Stimulated activated naive CD8-positive, alpha-beta T cell treated with anti-CD3 and anti-CD28 coated beads, Interleukin-15, amount 100 ng/mL, for 72 hours (primary cell): ENCODE measurements around the gene SGMS1.
A peak's percentile ranks its signal among the peaks of the same experiment; 100 is the strongest.
"Not testable (repeated sequence)": the region's sequence is repeated elsewhere in the genome, so short reads cannot be mapped to it uniquely, and the experiment has no call there.

Source experiments
- ATAC-seq: fragments of 150-1000 bp; cut with Tn5 transposase; 2 replicates; pipeline ENCODE4 v1.10.0; 2021; ENCODE audit warnings: mild to moderate bottlenecking, moderate library complexity
- DNase-seq, 2 donors: peaks; one replicate each; pipeline ENCODE4 v3.0.0; 2021 to 2022
- H3K27ac Mint-ChIP-seq, 2 donors: one replicate each; pipeline ENCODE4 v1.8.0; 2022; ENCODE audit warnings: mild to moderate bottlenecking in 2 of 2, mixed read lengths in 2 of 2, moderate library complexity in 2 of 2
- H3K27me3 Mint-ChIP-seq: one replicate; pipeline ENCODE4 v1.8.0; 2022; ENCODE audit warnings: mixed read lengths
- H3K4me1 Mint-ChIP-seq: one replicate; pipeline ENCODE4 v1.8.0; 2022; ENCODE audit warnings: mild to moderate bottlenecking, mixed read lengths
- H3K4me3 Mint-ChIP-seq, 2 donors: one replicate each; pipeline ENCODE4 v1.8.0; 2022; ENCODE audit warnings: mild to moderate bottlenecking in 2 of 2, mixed read lengths in 2 of 2, moderate library complexity in 1 of 2
- H3K9me3 Mint-ChIP-seq, 2 donors: one replicate each; pipeline ENCODE4 v1.8.0; 2022; ENCODE audit warnings: mixed read lengths in 2 of 2

SGMS1 gene

GRCh38 chr10:50648089-50648934 lies 24.6 kb upstream of the SGMS1 start:
- Mint-ChIP-seq H3K27me3 (no peaks in the 10 kb centered on the region), H3K4me3 (no peak overlapping the region), H3K9me3 (no peaks in the 10 kb centered on the region), H3K27ac (no peak overlapping the region), H3K4me1 (peaks cover 3% of the 10 kb centered on the region)
- ATAC-seq = no peak
- DNase-seq = no peak

GRCh38 chr10:50647350-50647749 lies 23.6 kb upstream of the SGMS1 start:
- DNase-seq, H3K27ac Mint-ChIP-seq, H3K4me3 Mint-ChIP-seq, ATAC-seq, H3K4me1 Mint-ChIP-seq, H3K27me3 Mint-ChIP-seq, H3K9me3 Mint-ChIP-seq: not testable (repeated sequence)

GRCh38 chr10:50645236-50645635 lies 21.5 kb upstream of the SGMS1 start:
- H3K27ac Mint-ChIP-seq = no peak overlapping the region
- no peak overlapping the region for H3K4me3 Mint-ChIP-seq
- H3K9me3 Mint-ChIP-seq = no peaks in the 10 kb centered on the region
- H3K27me3 Mint-ChIP-seq = no peaks in the 10 kb centered on the region
- H3K4me1 Mint-ChIP-seq = peaks cover 5% of the 10 kb centered on the region
- DNase-seq (no peak), ATAC-seq (no peak)

- Mint-ChIP-seq H3K27me3 (no peaks in the 10 kb centered on the region), H3K4me1 (peaks cover 14% of the 10 kb centered on the region), H3K9me3 (no peaks in the 10 kb centered on the region), H3K4me3 (no peak overlapping the region), H3K27ac (no peak overlapping the region)
- DNase-seq (no peak), ATAC-seq (no peak)
These were observed 17.9 kb upstream of the SGMS1 start for GRCh38 chr10:50641626-50642025.

- Mint-ChIP-seq H3K27ac (no peak overlapping the region), H3K9me3 (no peaks in the 10 kb centered on the region), H3K4me3 (no peak overlapping the region), H3K27me3 (no peaks in the 10 kb centered on the region), H3K4me1 (peaks cover 28% of the 10 kb centered on the region)
- no peak for DNase-seq
- ATAC-seq = no peak
These were observed 16.5 kb upstream of the SGMS1 start for GRCh38 chr10:50640238-50640637.

GRCh38 chr10:50636618-50637579 lies 13.1 kb upstream of the SGMS1 start:
- Mint-ChIP-seq H3K9me3 (no peaks in the 10 kb centered on the region), H3K27me3 (no peaks in the 10 kb centered on the region), H3K27ac (peak overlapping the region in 1 of 2 donors; percentile 15), H3K4me3 (peak overlapping the region; percentile 70 to 71), H3K4me1 (peaks cover 25% of the 10 kb centered on the region)
- peak; percentile 97 for ATAC-seq
- DNase-seq = peak in 1 of 2 donors; percentile 40

GRCh38 chr10:50635286-50635685 lies 11.5 kb upstream of the SGMS1 start:
- Mint-ChIP-seq H3K4me3 (no peak overlapping the region), H3K27ac (no peak overlapping the region), H3K4me1 (peaks cover 25% of the 10 kb centered on the region), H3K27me3 (no peaks in the 10 kb centered on the region), H3K9me3 (no peaks in the 10 kb centered on the region)
- DNase-seq = no peak
- ATAC-seq = no peak

- H3K9me3 Mint-ChIP-seq = no peaks in the 10 kb centered on the region
- H3K27ac Mint-ChIP-seq = no peak overlapping the region
- no peak for ATAC-seq
- DNase-seq = no peak
- H3K4me1 Mint-ChIP-seq = peaks cover 31% of the 10 kb centered on the region
- no peak overlapping the region for H3K4me3 Mint-ChIP-seq
- no peaks in the 10 kb centered on the region for H3K27me3 Mint-ChIP-seq
These were observed 10.7 kb upstream of the SGMS1 start for GRCh38 chr10:50634479-50634878.

GRCh38 chr10:50631052-50631451 lies 7.3 kb upstream of the SGMS1 start:
- H3K4me3 Mint-ChIP-seq = no peak overlapping the region
- no peaks in the 10 kb centered on the region for H3K27me3 Mint-ChIP-seq
- ATAC-seq = no peak
- no peak for DNase-seq
- no peaks in the 10 kb centered on the region for H3K9me3 Mint-ChIP-seq
- no peak overlapping the region for H3K27ac Mint-ChIP-seq
- peaks cover 22% of the 10 kb centered on the region for H3K4me1 Mint-ChIP-seq

- ATAC-seq (peak; percentile 39), DNase-seq (no peak)
- Mint-ChIP-seq H3K27ac (no peak overlapping the region), H3K4me1 (peaks cover 11% of the 10 kb centered on the region), H3K27me3 (no peaks in the 10 kb centered on the region), H3K4me3 (peak overlapping the region; percentile 13 to 44), H3K9me3 (no peaks in the 10 kb centered on the region)
These were observed 5.9 kb upstream of the SGMS1 start for GRCh38 chr10:50629495-50630122.

GRCh38 chr10:50627896-50628295 lies 4.1 kb upstream of the SGMS1 start:
- DNase-seq (no peak), ATAC-seq (no peak)
- Mint-ChIP-seq H3K9me3 (no peaks in the 10 kb centered on the region), H3K4me3 (no peak overlapping the region), H3K27ac (no peak overlapping the region), H3K27me3 (no peaks in the 10 kb centered on the region), H3K4me1 (peaks cover 11% of the 10 kb centered on the region)

- ATAC-seq = no peak
- H3K27ac Mint-ChIP-seq = no peak overlapping the region
- DNase-seq = no peak
- no peaks in the 10 kb centered on the region for H3K27me3 Mint-ChIP-seq
- no peak overlapping the region for H3K4me3 Mint-ChIP-seq
- no peaks in the 10 kb centered on the region for H3K9me3 Mint-ChIP-seq
- peaks cover 12% of the 10 kb centered on the region for H3K4me1 Mint-ChIP-seq
These were observed 3.7 kb upstream of the SGMS1 start for GRCh38 chr10:50627443-50627842.

- ATAC-seq (no peak), DNase-seq (no peak)
- Mint-ChIP-seq H3K9me3 (no peaks in the 10 kb centered on the region), H3K27ac (peak overlapping the region; percentile 82 to 91), H3K4me3 (peak overlapping the region; percentile 85 to 92), H3K4me1 (peaks cover 28% of the 10 kb centered on the region), H3K27me3 (no peaks in the 10 kb centered on the region)
These were observed 1.9 kb upstream of the SGMS1 start for GRCh38 chr10:50625649-50626132.

- peak overlapping the region; percentile 91 to 95 for H3K27ac Mint-ChIP-seq
- H3K27me3 Mint-ChIP-seq = no peaks in the 10 kb centered on the region
- peak; percentile 75 to 77 for DNase-seq
- peak; percentile 62 for ATAC-seq
- H3K4me1 Mint-ChIP-seq = peaks cover 34% of the 10 kb centered on the region
- no peaks in the 10 kb centered on the region for H3K9me3 Mint-ChIP-seq
- peak overlapping the region; percentile 85 to 92 for H3K4me3 Mint-ChIP-seq
These were observed 1.2 kb upstream of the SGMS1 start for GRCh38 chr10:50624866-50625501.

GRCh38 chr10:50624413-50624865 lies 683 bp upstream of the SGMS1 start:
- Mint-ChIP-seq H3K4me3 (peak overlapping the region; percentile 91 to 92), H3K4me1 (peaks cover 34% of the 10 kb centered on the region), H3K27me3 (no peaks in the 10 kb centered on the region), H3K9me3 (no peaks in the 10 kb centered on the region), H3K27ac (peak overlapping the region; percentile 94 to 96)
- peak; percentile 75 for ATAC-seq
- peak; percentile 95 to 96 for DNase-seq
